KG1 (cell line): ENCODE results near the gene DYNC2I2.

Source experiments
- DNase-seq: peaks from one replicate; lab custom pipeline; 2025; lab: John Stamatoyannopoulos, UW

The DYNC2I2 gene

DNA sequence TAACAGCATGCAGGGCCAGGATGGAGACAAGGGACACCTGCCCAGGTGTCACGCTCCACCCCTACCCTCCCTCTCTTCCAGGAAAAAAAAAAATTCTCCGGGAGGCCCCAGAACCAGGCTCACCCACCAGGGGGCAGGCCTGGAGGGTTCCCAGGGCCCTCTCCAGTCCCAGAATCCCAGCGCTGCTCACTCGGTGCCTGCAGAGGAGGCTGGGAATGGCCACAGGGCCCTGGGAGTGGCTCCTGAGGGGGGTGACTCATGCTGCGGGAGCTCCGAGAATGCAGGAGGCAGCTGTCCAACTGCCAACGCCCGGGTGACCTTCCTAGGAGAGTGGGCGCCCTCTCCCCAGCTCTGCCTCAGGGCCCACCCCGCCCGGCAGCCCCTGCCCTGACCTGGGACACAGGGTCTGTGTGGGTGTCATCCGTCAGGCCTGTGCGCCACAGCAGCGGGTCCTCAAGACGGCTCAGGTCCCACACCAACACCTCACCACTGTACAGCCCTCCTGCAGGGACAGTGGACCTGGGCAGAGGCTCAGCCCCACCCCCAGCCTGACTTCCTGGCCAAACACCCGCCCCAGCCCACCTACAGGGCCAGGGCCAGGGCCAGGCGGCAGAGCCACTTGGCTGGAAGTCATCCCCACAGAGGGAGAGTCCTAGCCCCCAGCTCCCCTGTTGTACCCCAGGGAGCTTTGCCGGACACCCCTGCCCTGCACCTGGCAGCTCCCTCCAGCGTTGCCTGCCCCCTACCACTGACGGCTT, 21.2 kb downstream of the DYNC2I2 start:
- DNase-seq: no peak

- DNase-seq: no peak
These were observed 21.9 kb downstream of the DYNC2I2 start for GRCh38 chr9:128634651-128635262.

DNA sequence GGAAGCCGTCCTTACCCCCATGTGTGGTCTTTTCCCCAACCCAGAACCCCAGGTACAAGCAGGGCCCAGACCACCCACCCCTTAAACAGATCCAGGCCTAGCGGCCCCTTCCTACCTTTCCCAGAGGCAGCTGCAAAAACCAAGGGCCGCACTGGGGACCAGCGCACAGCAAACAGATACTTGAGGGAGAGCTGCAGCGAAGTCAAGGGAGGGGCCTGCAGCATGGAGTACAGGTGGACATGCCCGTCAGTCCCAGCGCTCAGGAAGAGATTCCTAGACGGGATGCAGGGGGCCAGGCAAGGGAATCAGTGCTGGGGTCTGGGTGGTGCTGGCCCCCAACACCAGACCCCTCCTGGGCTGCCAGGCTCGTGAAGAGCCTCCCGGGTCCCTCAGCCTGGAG, 22.5 kb downstream of the DYNC2I2 start:
- DNase-seq: no peak

DNA sequence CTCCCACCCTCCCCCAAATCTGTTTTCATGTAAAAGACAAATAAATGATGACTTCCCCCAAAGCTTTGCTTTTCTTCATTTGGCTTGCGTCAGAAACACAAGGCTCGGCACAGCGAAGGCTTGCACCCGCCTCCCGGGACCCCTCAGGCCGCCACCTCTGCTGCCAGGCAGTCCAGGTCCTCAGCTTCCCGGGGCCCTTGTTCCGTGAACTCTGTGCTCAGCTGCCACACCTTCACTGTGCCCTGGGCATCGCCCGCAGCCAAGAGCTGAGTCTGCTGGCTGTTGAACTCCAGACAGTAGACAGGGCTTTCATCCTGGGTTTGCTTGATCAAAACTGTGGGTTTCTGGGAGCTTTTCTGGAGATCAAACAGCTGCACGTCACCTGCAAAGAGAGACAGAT, 23.0 kb downstream of the DYNC2I2 start:
- no peak for DNase-seq

DNA sequence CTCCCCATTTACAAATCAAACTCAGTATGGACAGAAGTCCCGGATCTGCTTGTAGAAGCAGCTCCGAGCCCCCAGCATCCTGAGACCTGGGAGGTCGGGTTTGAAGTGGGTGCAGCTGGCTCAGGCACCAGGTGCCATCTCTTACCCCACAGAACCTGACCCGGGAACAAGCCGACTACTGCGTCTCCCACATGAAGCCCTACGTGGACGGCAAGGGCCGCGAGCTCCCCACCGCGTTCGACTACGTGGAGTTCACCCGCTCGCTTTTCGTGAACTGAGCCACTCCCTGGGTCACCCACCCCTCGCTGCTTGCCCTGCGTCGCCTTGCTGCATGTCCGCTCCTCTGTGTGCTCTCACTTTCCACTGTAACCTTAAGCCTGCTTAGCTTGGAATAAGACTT, 23.6 kb downstream of the DYNC2I2 start:
- no peak for DNase-seq

GRCh38 chr9:128632486-128632885, 24.2 kb downstream of the DYNC2I2 start:
- DNase-seq: no peak

- DNase-seq: no peak
These were observed 24.6 kb downstream of the DYNC2I2 start for GRCh38 chr9:128632066-128632465.

GRCh38 chr9:128631636-128632035, 25.0 kb downstream of the DYNC2I2 start:
- DNase-seq: no peak

DNA sequence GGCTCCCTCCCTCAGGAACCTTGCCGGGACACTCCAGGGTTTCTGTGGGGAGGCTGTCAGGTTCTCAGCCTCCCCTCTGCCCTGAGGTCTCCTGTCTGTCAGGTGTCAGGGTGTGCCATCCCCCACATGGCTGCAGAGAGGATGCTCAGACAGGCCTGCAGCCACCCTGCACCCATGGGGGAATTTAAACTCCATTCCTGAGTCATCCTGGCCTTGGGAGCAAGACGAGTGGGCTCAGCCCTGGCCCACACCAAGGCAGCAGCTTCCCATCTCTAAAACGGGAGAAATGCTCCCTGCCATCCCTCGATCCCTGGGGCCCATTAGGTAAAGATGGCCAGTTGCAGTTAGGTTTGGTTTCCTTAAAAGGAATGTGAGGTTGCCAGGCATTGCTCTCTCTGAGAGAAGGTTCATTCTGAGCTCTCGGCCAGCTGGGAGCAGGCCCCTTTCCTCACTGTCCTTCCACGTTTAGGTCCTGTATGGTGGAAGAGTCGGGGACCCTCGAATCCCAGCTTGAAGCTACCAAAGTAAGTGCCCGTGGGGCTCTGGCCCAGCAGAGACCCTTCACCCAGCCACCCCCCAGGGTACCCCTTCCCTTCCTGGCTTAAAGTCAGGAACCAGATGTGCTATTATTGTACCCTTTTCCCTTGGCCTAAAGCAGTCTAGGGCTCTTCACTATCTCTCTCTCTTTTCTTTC, 26.6 kb downstream of the DYNC2I2 start:
- no peak for DNase-seq

DNA sequence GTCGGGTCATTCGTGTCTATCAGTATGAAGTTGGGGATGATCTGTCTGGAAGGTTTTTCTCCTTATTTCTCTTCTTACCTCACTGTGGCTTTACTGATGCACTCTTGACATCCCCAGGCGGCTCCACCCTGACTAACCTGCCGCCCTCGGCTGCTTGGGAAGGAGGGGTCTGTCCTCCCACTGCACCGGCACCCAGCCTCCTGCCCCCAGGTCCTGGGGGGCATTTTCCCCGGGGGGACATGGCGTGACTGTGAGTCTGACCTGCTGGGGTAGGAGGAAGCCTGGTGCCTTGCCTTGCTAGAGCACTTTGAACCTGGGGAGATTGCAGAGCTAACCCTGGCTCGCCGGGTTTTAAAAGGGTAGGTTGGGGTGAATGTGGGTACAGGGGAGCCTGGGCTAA, 27.5 kb downstream of the DYNC2I2 start:
- DNase-seq: no peak

DNA sequence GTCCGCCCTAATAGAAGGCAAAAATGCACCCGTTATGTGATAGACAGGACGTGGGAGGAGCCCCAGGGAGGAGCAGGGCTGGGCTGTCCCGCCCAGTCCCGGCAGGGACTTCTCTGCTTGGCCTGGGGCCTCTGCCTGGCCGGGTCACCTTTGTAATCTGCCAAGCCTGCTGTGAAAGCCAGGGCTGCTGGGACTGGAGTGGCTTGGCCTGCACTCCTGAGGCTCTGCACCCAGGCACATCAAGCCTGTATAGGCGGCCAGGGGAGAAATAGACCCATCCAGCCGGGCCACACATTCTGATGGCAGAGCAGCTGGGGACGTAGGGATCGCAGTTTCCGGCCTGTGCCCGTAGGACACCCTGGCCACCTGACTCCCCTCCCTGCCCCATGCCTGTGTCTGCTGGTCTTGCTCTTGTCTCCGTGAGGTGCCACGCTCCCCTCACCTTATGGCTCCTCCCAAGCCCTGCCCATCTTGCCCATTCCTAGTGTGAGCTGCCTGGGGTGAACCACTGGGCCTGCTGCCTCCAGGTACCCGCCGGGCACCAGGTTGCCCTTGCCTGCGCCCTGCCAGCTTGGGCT, 28.1 kb downstream of the DYNC2I2 start:
- DNase-seq: no peak

DNA sequence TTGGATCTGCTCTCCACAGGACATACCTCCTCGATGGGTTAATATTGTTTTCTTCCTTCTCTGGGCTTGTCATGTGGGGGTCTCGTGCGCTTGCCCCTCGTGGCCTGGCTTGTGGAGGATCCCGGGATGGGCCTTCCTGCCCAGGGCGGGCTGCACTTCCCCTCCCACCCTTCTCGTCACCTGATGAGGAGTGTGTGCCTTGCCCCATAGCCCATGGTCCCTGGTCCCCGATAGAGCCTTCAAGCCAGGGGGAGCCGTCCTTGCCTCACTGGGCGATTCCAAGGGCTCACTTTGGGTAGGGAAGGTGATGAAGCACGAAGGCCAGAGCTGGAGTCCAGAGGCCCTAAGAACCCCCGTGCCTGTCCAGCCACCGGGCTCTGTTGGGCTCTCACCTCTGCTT, 28.7 kb downstream of the DYNC2I2 start:
- DNase-seq: no peak

DNA sequence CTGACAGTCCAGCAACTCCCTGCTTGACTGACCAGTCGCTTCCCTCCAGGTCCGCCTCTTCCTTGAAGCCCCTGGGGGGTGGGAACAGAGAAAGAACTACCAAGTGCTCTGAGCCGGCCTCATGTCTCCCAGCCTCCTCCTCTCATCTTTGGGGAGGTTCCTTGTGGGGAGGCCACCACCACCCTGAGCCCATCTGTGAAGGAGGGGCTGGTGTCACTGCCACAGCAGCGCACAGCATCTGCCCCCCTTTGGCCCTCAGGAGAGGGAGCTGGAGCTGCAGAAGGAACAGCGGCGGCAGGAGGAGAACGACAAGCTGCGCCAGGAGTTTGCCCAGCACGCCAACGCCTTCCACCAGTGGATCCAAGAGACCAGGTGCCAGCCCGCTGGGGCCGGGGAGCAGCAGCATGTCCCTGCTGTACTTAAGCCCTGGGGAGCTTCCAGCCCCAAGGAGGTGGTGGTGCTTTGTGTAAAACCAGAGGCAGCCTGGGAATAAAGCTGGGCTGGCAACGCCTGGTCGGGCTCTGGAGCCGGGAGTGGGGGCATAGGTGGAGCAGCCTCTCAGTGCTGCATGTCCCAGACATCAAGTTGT, 29.4 kb downstream of the DYNC2I2 start:
- DNase-seq: no peak

- no peak for DNase-seq
These were observed 30.5 kb downstream of the DYNC2I2 start for GRCh38 chr9:128626181-128626580.

DNA sequence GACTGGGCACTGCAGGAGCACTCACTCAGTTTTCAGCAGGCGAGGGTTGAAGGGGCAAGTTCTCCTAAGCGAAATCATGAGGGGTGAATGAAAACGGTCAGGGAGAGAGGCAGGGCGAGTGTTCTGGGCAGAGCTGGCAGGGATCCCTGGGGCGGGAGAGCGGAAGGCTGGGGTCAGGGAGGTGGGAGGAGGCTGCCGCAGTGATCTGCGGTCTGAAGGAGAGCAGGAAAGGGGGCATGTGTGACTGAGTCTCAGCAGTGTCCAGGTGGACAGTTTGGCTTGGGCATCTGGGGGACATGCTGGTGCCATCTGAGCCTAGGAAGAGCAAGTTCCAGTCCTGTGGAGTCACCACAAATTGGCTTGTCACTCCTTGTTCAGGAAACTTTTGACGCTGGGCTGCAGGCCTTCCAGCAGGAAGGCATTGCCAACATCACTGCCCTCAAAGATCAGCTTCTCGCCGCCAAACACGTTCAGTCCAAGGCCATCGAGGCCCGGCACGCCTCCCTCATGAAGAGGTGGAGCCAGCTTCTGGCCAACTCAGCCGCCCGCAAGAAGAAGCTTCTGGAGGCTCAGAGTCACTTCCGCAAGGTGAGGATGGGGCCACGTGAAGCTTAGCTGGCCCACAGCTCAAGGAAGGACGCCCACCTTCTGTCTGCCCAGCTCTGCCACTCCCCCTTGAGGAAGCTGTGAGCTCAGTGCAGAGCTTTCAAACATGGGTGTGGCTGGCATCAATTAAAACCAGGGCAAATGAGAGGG, 31.1 kb downstream of the DYNC2I2 start:
- DNase-seq: no peak

DNA sequence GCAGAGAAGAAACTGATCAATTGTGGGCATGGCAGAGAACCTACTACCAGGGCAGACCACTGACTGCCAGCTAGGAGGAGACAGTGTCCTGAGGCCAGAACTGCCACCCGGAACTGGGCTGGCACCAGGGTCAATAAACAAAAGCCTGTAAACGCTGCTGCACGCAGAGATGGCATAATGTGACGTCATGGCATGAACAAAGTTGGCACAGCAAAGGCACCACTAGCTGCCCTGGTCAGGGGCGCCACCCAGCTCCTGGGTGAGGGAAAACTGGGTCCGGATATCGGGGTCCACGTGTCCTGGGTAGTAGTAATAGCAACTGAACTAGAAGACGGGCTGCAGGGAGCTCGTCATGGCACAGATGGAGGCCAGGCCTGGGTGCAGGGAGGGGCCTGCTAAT, 32.1 kb downstream of the DYNC2I2 start:
- no peak for DNase-seq

- no peak for DNase-seq
These were observed 34.8 kb downstream of the DYNC2I2 start for GRCh38 chr9:128621730-128622455.

DNA sequence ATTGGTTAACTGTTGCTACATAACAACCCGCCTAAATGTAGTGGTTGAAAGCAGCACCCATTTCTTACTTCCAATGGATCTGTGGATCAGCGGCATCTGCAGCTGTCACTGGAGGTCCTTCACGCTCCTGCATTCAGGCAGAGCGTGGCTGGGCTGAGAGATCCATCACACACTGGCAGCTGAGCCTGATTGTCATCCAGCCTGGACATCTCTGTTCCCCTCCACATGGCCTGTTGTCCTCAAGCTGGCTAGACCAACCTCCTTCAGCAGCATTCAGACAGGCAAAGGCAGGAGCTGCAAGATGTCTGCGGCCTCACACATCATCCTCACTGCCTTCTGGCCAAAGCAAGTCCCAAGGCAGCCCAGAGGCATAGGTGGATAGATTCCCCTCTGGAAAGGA, 36.9 kb downstream of the DYNC2I2 start:
- DNase-seq: no peak

DNA sequence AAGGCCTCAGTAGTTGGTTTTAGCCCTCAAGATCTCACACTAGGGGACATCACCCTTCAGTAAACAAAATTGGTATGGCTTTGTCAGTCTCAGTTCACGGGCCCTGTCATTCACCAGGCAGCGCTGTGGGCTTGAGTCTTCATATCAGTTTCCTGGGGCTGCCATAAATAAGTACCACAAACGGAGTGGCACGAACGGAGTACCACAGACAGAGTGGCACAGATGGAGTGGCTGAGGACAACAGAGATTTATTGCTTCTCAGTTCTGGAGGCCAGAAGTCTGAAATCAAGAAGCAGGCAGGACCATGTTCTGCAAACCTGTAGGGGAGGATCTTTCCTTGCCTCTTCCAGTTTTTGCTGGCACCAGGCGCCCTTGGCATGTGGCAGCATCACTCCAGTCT, 37.5 kb downstream of the DYNC2I2 start:
- DNase-seq: no peak

GRCh38 chr9:128617943-128618342, 38.7 kb downstream of the DYNC2I2 start:
- DNase-seq: no peak

DNA sequence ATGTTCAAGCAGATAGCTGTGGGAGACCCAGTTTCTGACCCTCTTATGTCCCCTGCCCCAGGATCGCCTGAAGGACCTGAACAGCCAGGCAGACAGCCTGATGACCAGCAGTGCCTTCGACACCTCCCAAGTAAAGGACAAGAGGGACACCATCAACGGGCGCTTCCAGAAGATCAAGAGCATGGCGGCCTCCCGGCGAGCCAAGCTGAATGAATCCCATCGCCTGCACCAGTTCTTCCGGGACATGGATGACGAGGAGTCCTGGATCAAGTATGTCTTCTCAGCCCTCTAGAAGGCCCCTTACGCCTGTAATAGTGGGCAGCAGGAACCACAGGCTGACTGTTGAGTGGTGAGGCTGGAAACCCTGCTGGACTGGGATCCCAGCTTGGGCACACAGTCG, 41.1 kb downstream of the DYNC2I2 start:
- DNase-seq: no peak
